HepG2 (cell line): ENCODE results near the gene CDC14B. TPM values are rescaled to one million over a fixed set of nuclear protein-coding genes. Genes with fewer than 3 reads are reported as not detected.

ENCODE experiments used
- ATAC-seq: fragments of 200-7000 bp; cut with Tn5 transposase; 3 replicates; pipeline ENCODE4 v1.9.1; 2020; ENCODE audit warnings: mild to moderate bottlenecking, moderate library complexity
- BruUV-seq: library from RNA; stranded (reverse); fragments of 400-500 nt; replicated peaks from 2 replicates; lab custom pipeline; 2021; lab: Mats Ljungman, UMichigan
- CTCF ChIA-PET: fragments of 300-600 bp; formaldehyde crosslinking; extraction: SDS; loops from one replicate; lab custom pipeline; 2021; ENCODE audit warnings: low total read pairs, inconsistent platforms, low intra/inter-chr PET ratio; lab: Yijun Ruan, JAX
- POLR2A ChIA-PET: fragments of 350-600 bp; sonication (Branson Sonifier 250); formaldehyde crosslinking; loops from one replicate; lab custom pipeline; 2020; ENCODE audit warnings: antibody characterized with exemption, inconsistent platforms; lab: Yijun Ruan, JAX
- DNase-seq: peaks from one replicate; pipeline ENCODE4 v3.0.0-alpha.2; 2015; ENCODE audit warnings: low spot score
- FAIRE-seq: peaks from 3 replicates; lab custom pipeline; 2011; peaks lifted over from hg19 to GRCh38; lab: Jason Lieb, UNC
- H2AFZ ChIP-seq: one replicate; pipeline ENCODE4 v1.6.1; 2011; ENCODE audit warnings: low read length, inconsistent platforms
- H3K27ac ChIP-seq: fragments of 300-600 bp; 3 replicates; pipeline ENCODE4 v1.8.0; 2011; ENCODE audit warnings: mixed run types, mild to moderate bottlenecking, mixed read lengths, low read length, inconsistent platforms; ENCODE audit not compliant: insufficient read depth; ENCODE audit errors: extremely low read length
- H3K27me3 ChIP-seq, 2 experiments: fragments of 200-600 bp in 1 of 2; 2 replicates in 1 of 2; 3 replicates in 1 of 2; pipeline versions ENCODE4 v1.6.0 to v1.8.0; 2011; ENCODE audit warnings: low read length in 2 of 2, mild to moderate bottlenecking in 2 of 2, moderate library complexity in 2 of 2, inconsistent platforms in 1 of 2; ENCODE audit not compliant: insufficient read depth in 2 of 2, control insufficient read depth in 1 of 2
- H3K36me3 ChIP-seq, 2 experiments: fragments of 200-600 bp in 1 of 2; replicated peaks in 1 of 2; 2 replicates in 1 of 2; 3 replicates in 1 of 2; pipeline versions ENCODE4 v1.5.1 to v1.8.0; 2011; ENCODE audit warnings: low read length in 2 of 2, inconsistent platforms in 1 of 2; ENCODE audit not compliant: insufficient read depth in 2 of 2, control insufficient read depth in 1 of 2
- H3K4me1 ChIP-seq: 2 replicates; pipeline ENCODE4 v1.5.1; 2012; ENCODE audit warnings: low read length, inconsistent platforms; ENCODE audit not compliant: insufficient read depth
- H3K4me2 ChIP-seq: 2 replicates; pipeline ENCODE4 v1.6.0; 2011; ENCODE audit warnings: low read depth, low read length, inconsistent platforms
- H3K4me3 ChIP-seq, 3 experiments: fragments of 200-600 bp in 1 of 3; sonication (generic), shearing (Covaris generic) in 1 of 3; replicated peaks in 1 of 3; 2 replicates each; pipeline ENCODE4 v1.5.1; 2011 to 2016; ENCODE audit warnings: low read length in 3 of 3, inconsistent platforms in 2 of 3, low read depth in 2 of 3, mild to moderate bottlenecking in 2 of 3, control low read depth in 1 of 3, mixed read lengths in 1 of 3; ENCODE audit not compliant: insufficient read depth in 1 of 3
- H3K79me2 ChIP-seq: one replicate; pipeline ENCODE4 v1.6.1; 2011; ENCODE audit warnings: low read length, inconsistent platforms; ENCODE audit not compliant: insufficient read depth
- H3K9ac ChIP-seq: 2 replicates; pipeline ENCODE4 v1.6.0; 2011; ENCODE audit warnings: mild to moderate bottlenecking, low read depth, low read length, inconsistent platforms; ENCODE audit not compliant: insufficient read depth
- H3K9me3 ChIP-seq: 2 replicates; pipeline ENCODE4 v1.5.1; 2012; ENCODE audit warnings: mild to moderate bottlenecking, low read length
- H4K20me1 ChIP-seq: 2 replicates; pipeline ENCODE4 v1.6.0; 2011; ENCODE audit warnings: inconsistent platforms, mild to moderate bottlenecking, low read length, moderate library complexity; ENCODE audit not compliant: insufficient read depth
- NR1H2 ChIP-seq: sonication (generic); formaldehyde crosslinking; IDR thresholded peaks from 2 replicates; pipeline ENCODE4 v1.8.1; 2022; ENCODE audit warnings: low read depth, missing genetic modification reagents, borderline replicate concordance
- TEAD2 ChIP-seq: sonication (generic); formaldehyde crosslinking; IDR thresholded peaks from 2 replicates; pipeline ENCODE4 v1.9.0; 2021; ENCODE audit warnings: missing genetic modification reagents
- YEATS4 ChIP-seq: sonication (generic); formaldehyde crosslinking; IDR thresholded peaks from 2 replicates; pipeline ENCODE4 v1.4.0; 2020; ENCODE audit warnings: missing genetic modification reagents, borderline replicate concordance
- ZBTB3 ChIP-seq: sonication (generic); formaldehyde crosslinking; IDR thresholded peaks from 2 replicates; pipeline ENCODE4 v1.4.0; 2020; ENCODE audit warnings: low read depth, mild to moderate bottlenecking, moderate library complexity, missing genetic modification reagents, borderline replicate concordance
- WGBS: methylation state at CpG from one replicate; pipeline ENCODE4 v1.1.6; 2017; ENCODE audit warnings: low lambda C conversion rate; 5-methylcytosine and 5-hydroxymethylcytosine counted together
- in situ Hi-C: cut with HindIII; loops from 2 replicates; pipeline ENCODE4 v1.10.0; 2017; ENCODE audit warnings: low pct_unique_long_range_greater_than_20kb; ENCODE audit not compliant: extremely low pct_ligation_motif_present
- intact Hi-C: fragments of 100-400 bp; cut with micrococcal nuclease; formaldehyde crosslinking; loops from one replicate; pipeline ENCODE4 v1.10.0; 2022; ENCODE audit not compliant: unreplicated experiment
- polyA plus RNA-seq, 8 experiments: library from polyadenylated mRNA; depleted of rRNA in 3 of 8; stranded (reverse) in 7 of 8; unstranded in 1 of 8; fragments of >200 nt; fragmentation: Illumina TruSeq in 4 of 8; extraction: Trizol in 4 of 8; gene quantifications; 2 replicates each; pipeline versions ENCODE4 v1.2.1 to v1.2.3, GENCODE V29; 2011 to 2016; ENCODE audit warnings: low read depth in 4 of 8, missing spikeins in 1 of 8, mixed read lengths in 1 of 8; ENCODE audit not compliant: insufficient read depth in 1 of 8
- total RNA-seq, 5 experiments: library from RNA; depleted of rRNA; stranded (reverse); fragments of >200 nt; fragmentation: Illumina TruSeq; extraction: Trizol; gene quantifications; 2 replicates each; pipeline ENCODE4 v1.2.3, GENCODE V29; 2016; ENCODE audit warnings: low read depth in 1 of 5
- TF ChIP-seq, protein P1 (sequence below): sonication (generic); formaldehyde crosslinking; conservative IDR thresholded peaks from 2 replicates; pipeline ENCODE4 v1.4.0; 2020; ENCODE audit warnings: missing genetic modification reagents
- TF ChIP-seq, protein P2 (sequence below): sonication (generic); formaldehyde crosslinking; IDR thresholded peaks from 2 replicates; pipeline ENCODE4 v1.9.0; 2021; ENCODE audit warnings: mild to moderate bottlenecking, missing genetic modification reagents
- TF ChIP-seq, protein P3 (sequence below): sonication (generic); formaldehyde crosslinking; IDR thresholded peaks from 2 replicates; pipeline ENCODE4 v1.8.0; 2022; ENCODE audit warnings: mild to moderate bottlenecking, missing genetic modification reagents

The CDC14B gene
- total and polyA plus RNA-seq, 2 of the 13 experiments (the other 11 are each of a cell fraction or from before 2014, with no cell fraction given): 25.8 to 33.3 TPM

DNA sequence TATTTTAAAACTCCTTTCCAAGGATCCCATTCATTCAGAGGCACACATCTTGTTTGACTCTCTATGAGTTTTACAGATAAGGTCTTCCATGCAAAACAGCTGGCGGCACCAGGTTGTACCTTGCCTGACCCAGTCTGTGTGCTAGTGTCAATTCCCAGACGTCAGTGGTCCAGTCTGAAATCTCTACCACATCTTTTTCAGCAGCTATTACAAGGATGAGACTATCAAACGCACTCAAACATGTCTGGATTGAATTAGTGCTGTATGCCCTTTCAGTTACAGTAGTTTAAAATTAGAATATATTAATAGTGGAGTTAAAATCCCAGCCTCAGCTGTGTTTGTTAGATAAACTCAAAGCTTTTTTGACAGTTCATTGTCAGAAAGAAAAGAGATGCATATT, 11.7 kb downstream of the CDC14B start:
- ChIA-PET CTCF (no interaction called here), POLR2A (no interaction called here)
- no peaks in the 10 kb centered on the region for H3K9me3 ChIP-seq
- peaks cover 19% of the 10 kb centered on the region for H4K20me1 ChIP-seq
- H3K36me3 ChIP-seq: no peaks in the 10 kb centered on the region
- DNase-seq (no peak), ATAC-seq (no peak), FAIRE-seq (no peak)
- BruUV-seq: no TSS peak
- no peak overlapping the region for H3K4me3 ChIP-seq
- H3K9ac ChIP-seq: no peak overlapping the region
- intact Hi-C loops: no loop called here
- H3K27ac ChIP-seq: no peak overlapping the region
- in situ Hi-C loops: no loop called here
- H3K79me2 ChIP-seq: peaks cover 80% of the 10 kb centered on the region
- WGBS: 87% methylated on average over 3 of the region's 3 CpGs
- no peaks in the 10 kb centered on the region for H3K27me3 ChIP-seq
- TF ChIP-seq TEAD2 (CRISPR knock-in tag) (no peak), ZBTB3 (no peak), YEATS4 (CRISPR knock-in tag) (no peak), NR1H2 (no peak)
- TF ChIP-seq, protein P1, sequence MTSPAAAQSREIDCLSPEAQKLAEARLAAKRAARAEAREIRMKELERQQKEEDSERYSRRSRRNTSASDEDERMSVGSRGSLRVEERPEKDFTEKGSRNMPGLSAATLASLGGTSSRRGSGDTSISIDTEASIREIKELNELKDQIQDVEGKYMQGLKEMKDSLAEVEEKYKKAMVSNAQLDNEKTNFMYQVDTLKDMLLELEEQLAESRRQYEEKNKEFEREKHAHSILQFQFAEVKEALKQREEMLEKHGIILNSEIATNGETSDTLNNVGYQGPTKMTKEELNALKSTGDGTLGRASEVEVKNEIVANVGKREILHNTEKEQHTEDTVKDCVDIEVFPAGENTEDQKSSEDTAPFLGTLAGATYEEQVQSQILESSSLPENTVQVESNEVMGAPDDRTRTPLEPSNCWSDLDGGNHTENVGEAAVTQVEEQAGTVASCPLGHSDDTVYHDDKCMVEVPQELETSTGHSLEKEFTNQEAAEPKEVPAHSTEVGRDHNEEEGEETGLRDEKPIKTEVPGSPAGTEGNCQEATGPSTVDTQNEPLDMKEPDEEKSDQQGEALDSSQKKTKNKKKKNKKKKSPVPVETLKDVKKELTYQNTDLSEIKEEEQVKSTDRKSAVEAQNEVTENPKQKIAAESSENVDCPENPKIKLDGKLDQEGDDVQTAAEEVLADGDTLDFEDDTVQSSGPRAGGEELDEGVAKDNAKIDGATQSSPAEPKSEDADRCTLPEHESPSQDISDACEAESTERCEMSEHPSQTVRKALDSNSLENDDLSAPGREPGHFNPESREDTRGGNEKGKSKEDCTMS (CRISPR knock-in tag): no peak
- TF ChIP-seq, protein P2, sequence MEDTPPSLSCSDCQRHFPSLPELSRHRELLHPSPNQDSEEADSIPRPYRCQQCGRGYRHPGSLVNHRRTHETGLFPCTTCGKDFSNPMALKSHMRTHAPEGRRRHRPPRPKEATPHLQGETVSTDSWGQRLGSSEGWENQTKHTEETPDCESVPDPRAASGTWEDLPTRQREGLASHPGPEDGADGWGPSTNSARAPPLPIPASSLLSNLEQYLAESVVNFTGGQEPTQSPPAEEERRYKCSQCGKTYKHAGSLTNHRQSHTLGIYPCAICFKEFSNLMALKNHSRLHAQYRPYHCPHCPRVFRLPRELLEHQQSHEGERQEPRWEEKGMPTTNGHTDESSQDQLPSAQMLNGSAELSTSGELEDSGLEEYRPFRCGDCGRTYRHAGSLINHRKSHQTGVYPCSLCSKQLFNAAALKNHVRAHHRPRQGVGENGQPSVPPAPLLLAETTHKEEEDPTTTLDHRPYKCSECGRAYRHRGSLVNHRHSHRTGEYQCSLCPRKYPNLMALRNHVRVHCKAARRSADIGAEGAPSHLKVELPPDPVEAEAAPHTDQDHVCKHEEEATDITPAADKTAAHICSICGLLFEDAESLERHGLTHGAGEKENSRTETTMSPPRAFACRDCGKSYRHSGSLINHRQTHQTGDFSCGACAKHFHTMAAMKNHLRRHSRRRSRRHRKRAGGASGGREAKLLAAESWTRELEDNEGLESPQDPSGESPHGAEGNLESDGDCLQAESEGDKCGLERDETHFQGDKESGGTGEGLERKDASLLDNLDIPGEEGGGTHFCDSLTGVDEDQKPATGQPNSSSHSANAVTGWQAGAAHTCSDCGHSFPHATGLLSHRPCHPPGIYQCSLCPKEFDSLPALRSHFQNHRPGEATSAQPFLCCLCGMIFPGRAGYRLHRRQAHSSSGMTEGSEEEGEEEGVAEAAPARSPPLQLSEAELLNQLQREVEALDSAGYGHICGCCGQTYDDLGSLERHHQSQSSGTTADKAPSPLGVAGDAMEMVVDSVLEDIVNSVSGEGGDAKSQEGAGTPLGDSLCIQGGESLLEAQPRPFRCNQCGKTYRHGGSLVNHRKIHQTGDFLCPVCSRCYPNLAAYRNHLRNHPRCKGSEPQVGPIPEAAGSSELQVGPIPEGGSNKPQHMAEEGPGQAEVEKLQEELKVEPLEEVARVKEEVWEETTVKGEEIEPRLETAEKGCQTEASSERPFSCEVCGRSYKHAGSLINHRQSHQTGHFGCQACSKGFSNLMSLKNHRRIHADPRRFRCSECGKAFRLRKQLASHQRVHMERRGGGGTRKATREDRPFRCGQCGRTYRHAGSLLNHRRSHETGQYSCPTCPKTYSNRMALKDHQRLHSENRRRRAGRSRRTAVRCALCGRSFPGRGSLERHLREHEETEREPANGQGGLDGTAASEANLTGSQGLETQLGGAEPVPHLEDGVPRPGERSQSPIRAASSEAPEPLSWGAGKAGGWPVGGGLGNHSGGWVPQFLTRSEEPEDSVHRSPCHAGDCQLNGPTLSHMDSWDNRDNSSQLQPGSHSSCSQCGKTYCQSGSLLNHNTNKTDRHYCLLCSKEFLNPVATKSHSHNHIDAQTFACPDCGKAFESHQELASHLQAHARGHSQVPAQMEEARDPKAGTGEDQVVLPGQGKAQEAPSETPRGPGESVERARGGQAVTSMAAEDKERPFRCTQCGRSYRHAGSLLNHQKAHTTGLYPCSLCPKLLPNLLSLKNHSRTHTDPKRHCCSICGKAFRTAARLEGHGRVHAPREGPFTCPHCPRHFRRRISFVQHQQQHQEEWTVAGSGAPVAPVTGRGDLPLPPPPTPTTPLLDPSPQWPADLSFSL (CRISPR knock-in tag): no peak
- TF ChIP-seq, protein P3, sequence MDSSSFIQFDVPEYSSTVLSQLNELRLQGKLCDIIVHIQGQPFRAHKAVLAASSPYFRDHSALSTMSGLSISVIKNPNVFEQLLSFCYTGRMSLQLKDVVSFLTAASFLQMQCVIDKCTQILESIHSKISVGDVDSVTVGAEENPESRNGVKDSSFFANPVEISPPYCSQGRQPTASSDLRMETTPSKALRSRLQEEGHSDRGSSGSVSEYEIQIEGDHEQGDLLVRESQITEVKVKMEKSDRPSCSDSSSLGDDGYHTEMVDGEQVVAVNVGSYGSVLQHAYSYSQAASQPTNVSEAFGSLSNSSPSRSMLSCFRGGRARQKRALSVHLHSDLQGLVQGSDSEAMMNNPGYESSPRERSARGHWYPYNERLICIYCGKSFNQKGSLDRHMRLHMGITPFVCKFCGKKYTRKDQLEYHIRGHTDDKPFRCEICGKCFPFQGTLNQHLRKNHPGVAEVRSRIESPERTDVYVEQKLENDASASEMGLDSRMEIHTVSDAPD: no peak
- no peak overlapping the region for H3K4me2 ChIP-seq
- peaks cover 37% of the 10 kb centered on the region for H3K4me1 ChIP-seq
- H2AFZ ChIP-seq: no peak overlapping the region
